HG03571 (cell line): Measurements from ENCODE around the gene PAN3.

ENCODE experiments used
- ATAC-seq: cut with Tn5 transposase; IDR thresholded peaks from one replicate; pipeline ENCODE4 v1.9.1; 2021; ENCODE audit not compliant: unreplicated experiment

PAN3 gene

DNA sequence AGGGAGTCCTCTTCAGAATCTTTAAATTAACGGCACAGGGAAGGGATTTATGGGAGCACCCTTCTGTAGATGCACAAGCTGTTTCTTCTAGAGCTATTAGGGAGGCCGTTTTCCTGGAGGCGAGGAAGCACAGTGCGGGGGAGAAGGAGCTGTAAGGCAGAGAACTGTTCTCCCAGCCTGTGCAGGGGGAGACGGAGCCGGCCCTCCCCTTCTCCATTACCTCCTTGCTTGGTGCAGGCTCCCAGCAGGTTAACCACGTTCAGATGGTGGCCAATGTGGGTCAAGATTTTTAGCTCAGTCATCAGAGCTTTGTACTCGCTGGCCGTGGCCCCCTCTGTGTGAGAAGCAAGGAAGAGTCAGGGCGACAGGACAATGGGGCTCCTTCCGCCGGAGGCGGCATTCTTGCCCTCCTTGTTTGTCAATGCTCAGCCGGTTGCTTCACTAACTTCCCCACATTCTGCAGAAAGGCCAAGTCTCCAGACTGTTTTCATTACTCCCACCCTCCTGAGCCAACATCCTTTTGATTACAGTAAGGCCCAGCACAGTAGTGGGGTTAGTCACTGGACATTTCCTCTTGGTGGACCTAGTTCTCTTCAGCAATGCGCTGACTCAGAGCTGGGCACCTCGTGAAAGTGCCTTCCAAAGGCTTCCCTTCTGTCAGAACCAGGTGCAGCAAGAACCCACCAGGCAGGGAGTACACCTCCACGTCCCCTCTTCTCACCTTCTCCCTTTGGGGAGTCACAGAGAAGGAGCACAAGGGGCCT lies 191.2 kb downstream of the PAN3 start:
- ATAC-seq: no peak

DNA sequence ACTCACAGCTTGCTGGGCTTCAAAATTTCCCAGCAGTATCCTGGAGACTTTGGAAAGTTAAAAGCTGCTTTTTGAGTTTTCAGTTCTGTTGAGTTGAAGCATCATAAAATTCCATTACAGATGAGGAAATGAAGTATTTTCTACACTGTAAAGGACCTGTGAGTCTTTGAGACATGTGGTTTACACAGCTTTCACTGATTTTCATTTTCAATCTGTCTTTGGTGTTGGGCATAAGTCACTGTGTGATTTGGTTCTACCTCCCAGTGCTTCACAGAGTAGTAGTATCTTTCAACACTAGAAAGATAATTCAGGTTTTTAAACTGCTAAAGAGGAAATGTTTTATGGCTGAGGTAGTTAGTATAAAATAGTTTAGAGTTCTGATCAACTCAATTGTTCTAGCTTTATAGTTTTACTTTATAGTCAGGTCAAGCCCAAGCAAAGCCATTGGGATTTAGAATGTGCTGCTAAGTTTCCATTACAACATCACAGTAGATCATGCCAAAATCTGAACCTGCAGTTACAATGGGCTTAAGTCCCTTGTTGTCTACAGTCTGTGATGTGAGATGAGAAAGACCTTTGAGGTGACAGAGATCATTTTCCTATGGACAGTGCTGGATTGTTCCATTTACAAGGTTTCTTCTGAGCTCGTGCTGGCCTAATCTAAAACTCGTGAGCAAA lies 195.0 kb downstream of the PAN3 start:
- ATAC-seq: no peak

DNA sequence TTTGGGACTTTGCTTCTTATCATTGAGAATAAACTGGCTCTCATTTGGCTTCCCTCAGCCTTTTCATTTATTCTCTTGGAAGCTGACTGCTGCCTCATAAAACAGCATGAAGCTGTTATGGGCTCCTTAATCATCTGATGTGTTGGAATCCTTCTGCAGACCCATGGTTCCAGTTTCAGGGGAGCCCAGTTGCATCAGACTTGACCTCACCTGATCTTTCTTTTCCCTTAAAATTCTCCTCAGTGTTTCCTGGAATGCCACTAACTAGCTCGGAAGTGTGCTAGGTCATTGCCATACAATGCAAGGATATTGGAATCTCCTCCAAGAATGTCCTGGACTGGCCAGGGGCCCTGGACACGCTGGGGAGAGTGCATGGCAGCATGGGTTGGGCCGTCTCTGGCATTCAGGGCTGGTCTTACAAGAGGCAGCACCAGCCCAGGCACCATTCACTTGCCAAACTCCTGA lies 197.9 kb downstream of the PAN3 start:
- ATAC-seq: no peak

DNA sequence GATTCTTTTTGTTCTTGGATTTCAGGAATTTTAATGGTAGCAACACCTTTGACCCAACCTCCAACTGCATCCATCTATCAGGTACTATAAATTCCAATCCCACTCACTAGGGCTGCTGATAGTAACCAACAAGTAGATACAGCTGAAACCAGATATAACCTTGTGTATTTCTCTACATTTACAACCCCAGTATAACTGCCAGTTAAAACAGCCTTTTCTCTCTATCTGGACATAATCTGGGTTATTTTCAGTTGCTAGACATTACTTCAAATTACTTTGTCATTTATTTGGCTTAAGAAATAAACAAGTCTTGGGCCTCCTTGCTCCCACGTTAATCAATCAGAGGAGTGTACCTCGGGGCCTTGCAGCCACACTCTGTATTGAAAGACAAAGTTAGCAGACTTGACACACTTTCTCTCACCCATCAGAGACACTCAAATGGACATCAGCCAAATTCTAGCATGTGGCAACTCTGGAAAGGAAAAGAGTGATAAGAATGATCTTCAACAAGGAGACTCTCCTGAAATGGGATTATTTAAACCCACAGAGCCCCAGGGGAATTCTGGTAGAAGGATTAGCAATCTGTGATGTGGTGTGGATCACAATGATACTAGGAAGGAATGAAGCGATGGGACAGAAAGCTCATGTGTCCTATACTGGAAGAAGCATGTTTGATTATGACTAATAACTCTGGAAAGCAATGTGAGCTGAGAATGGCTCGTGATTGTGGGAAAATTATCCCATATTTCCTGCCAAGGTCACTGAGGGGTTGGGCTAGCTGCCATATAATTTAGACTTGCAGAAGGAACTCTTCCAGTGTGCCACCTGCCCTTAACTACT lies 199.0 kb downstream of the PAN3 start:
- no peak for ATAC-seq

- no peak for ATAC-seq
These were observed 199.7 kb downstream of the PAN3 start for GRCh38 chr13:28338006-28338574.

DNA sequence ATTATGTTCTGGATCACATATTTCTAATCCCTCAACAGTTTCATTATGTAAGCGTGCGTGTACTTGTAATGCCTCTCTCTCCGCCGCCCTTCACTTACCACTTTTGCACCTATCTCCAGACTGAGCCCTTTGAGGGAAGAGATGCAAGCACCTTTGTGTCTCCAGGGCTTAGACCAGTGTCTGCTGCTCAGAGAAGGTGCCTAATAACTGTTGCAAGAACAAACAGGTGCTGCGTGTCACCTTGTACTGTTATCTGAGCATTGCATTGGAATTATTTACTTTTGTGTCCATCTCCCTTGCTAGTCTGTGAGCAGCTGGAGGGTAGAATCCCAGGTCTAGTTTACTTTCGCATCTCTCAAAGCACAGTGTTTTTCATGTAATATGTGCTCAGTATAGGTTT lies 200.4 kb downstream of the PAN3 start:
- no peak for ATAC-seq

DNA sequence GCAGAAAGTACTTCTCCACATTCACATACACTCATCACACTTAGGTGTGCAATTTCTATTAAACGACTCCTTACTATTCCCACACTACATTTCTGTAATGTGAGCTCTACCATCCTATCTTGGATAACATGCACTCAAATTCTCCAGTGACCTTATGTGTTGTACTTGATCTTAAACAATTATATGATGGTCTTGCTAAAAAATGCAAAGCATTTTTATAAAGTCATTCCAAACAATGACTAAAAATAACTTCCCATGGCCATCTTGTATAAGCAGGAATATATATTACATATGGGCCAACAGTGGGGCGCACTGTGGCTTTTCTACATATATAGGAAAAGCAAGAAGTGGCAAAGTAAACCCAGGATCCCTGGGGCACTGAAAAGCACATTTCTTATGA lies 201.1 kb downstream of the PAN3 start:
- no peak for ATAC-seq

DNA sequence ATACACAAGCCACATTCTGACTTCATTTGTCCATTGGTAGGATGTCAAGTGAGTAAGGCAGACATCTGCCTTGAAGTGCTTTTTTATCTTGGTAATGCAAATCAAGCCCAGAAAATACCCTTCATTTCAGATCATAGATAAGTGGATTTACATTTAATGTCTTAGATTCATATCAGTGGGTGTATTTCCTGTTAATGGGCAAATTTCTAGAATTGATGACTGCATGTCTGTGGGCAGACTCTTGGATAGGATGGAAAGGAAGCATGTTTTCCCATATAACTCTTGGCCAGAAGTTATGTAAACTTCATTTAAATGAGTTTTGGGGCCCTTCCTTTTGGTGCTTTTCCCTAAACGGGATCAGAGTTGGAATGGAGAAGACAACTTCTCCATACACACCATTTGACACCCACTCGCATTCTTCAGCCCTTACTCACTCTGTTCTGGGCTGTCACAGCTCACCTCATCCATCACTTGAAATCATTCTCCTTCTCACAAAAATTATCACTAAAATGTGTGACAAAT lies 202.0 kb downstream of the PAN3 start:
- no peak for ATAC-seq

- ATAC-seq: no peak
These were observed 203.9 kb downstream of the PAN3 start for GRCh38 chr13:28342251-28342650.

DNA sequence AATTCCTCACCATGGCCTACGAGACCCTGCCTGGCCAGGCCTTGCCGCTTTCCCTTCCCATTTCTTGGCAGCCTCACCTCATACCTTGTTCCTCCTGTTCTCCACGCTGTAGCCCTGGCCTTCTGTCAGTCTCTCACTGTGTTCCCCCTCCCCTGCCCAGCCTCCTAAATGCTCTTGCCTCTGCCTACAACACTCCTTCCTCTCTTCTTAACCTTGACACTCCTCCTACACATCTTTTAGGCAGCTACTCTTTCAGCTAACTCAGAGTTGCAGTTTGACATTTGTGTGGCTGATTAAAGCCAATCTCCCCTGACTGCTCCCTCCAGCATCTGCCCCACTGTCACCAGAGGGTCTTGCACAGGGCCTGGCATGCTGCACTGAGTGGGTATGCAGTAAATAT lies 205.8 kb downstream of the PAN3 start:
- no peak for ATAC-seq
